MCF 10A (cell line): Measurements from ENCODE around the gene ABCB11. TPM values are rescaled to one million over a fixed set of nuclear protein-coding genes. Genes with fewer than 3 reads are reported as not detected.

ENCODE experiments used
- BruUV-seq: library from RNA; stranded (reverse); fragments of 400-500 nt; replicated peaks from 2 replicates; lab custom pipeline; 2021; lab: Mats Ljungman, UMichigan
- CTCF ChIA-PET: fragments of 300-600 bp; sonication (Branson Sonifier 250); formaldehyde crosslinking; extraction: SDS; loops from one replicate; lab custom pipeline; 2021; ENCODE audit warnings: antibody characterized with exemption, inconsistent platforms; lab: Yijun Ruan, JAX
- POLR2A ChIA-PET: fragments of 300-600, 350-650 bp; sonication (Branson Sonifier 250); formaldehyde crosslinking; extraction: SDS; loops from one replicate; lab custom pipeline; 2020; ENCODE audit warnings: antibody characterized with exemption, inconsistent platforms; lab: Yijun Ruan, JAX
- DNase-seq: peaks from one replicate; pipeline ENCODE4 v3.0.0-alpha.2; 2018; ENCODE audit not compliant: unreplicated experiment
- H3K27ac Mint-ChIP-seq: one replicate; pipeline ENCODE4 v1.8.0; 2022; ENCODE audit warnings: mild to moderate bottlenecking, low read depth, mixed read lengths; ENCODE audit not compliant: unreplicated experiment
- H3K27me3 Mint-ChIP-seq: one replicate; pipeline ENCODE4 v1.8.0; 2022; ENCODE audit warnings: mixed read lengths; ENCODE audit not compliant: insufficient read depth, unreplicated experiment
- H3K36me3 Mint-ChIP-seq: one replicate; pipeline ENCODE4 v1.8.0; 2022; ENCODE audit warnings: mild to moderate bottlenecking, moderate library complexity, mixed read lengths; ENCODE audit not compliant: insufficient read depth, unreplicated experiment
- H3K4me1 Mint-ChIP-seq: one replicate; pipeline ENCODE4 v1.8.0; 2022; ENCODE audit warnings: mixed read lengths; ENCODE audit not compliant: insufficient read depth, unreplicated experiment
- H3K4me3 Mint-ChIP-seq: one replicate; pipeline ENCODE4 v1.8.0; 2022; ENCODE audit warnings: mild to moderate bottlenecking, moderate library complexity, mixed read lengths; ENCODE audit not compliant: unreplicated experiment
- H3K9me3 Mint-ChIP-seq: one replicate; pipeline ENCODE4 v1.8.0; 2022; ENCODE audit warnings: mixed read lengths; ENCODE audit not compliant: unreplicated experiment
- CTCF ChIP-seq: fragments of 200-600 bp; IDR thresholded peaks from one replicate; pipeline ENCODE4 v1.8.0; 2022; ENCODE audit warnings: antibody characterized with exemption, mild to moderate bottlenecking; ENCODE audit not compliant: unreplicated experiment
- intact Hi-C: fragments of 100-400 bp; cut with micrococcal nuclease; formaldehyde crosslinking; loops from 2 replicates; pipeline ENCODE4 v1.14.1; 2022
- total RNA-seq: library from RNA; stranded (reverse); gene quantifications from 2 replicates; pipeline ENCODE4 v1.2.3, GENCODE V29; 2022

Gene ABCB11
- total RNA-seq, 1 experiment from 2014 or later, result not detected

- H3K4me3 Mint-ChIP-seq, result peak overlapping the region; percentile 26
- H3K4me1 Mint-ChIP-seq, result peaks cover 31% of the 10 kb centered on the region
- H3K36me3 Mint-ChIP-seq, result no peaks in the 10 kb centered on the region
- intact Hi-C loops, result loop anchor here (1.0 kb wide), 1 partner anchor 20 kb away; no protein-coding TSS in a partner anchor
- CTCF ChIA-PET, result interaction anchor here (0.6 to 2.3 kb wide), 11 partner anchors 18 to 230 kb away, joined by 3 to 7 read pairs (median 4); no protein-coding TSS in a partner anchor
- no peaks in the 10 kb centered on the region for H3K9me3 Mint-ChIP-seq
- POLR2A ChIA-PET, result interaction anchor here (0.6 to 3.6 kb wide), 21 partner anchors 13 to 401 kb away, joined by 3 to 35 read pairs (median 4); partner anchors contain the start of gene DHRS9
- no peaks in the 10 kb centered on the region for H3K27me3 Mint-ChIP-seq
- DNase-seq, result peak; percentile 80
- H3K27ac Mint-ChIP-seq, result peak overlapping the region; percentile 36
- BruUV-seq, result no TSS peak
- no peak for TF ChIP-seq CTCF
Observed at GRCh38 chr2:168992026-168992425, 39.1 kb downstream of the ABCB11 start.

GRCh38 chr2:168988755-168989154, 42.4 kb downstream of the ABCB11 start:
- Mint-ChIP-seq H3K36me3 (no peaks in the 10 kb centered on the region), H3K9me3 (no peaks in the 10 kb centered on the region), H3K4me3 (no peak overlapping the region), H3K27ac (no peak overlapping the region), H3K27me3 (no peaks in the 10 kb centered on the region), H3K4me1 (peaks cover 22% of the 10 kb centered on the region)
- no TSS peak for BruUV-seq
- TF ChIP-seq CTCF, result no peak
- DNase-seq, result no peak
- ChIA-PET POLR2A (no interaction called here), CTCF (no interaction called here)
- intact Hi-C loops, result no loop called here

GRCh38 chr2:168986398-168986943, 44.7 kb downstream of the ABCB11 start:
- no peak overlapping the region for H3K27ac Mint-ChIP-seq
- no peaks in the 10 kb centered on the region for H3K36me3 Mint-ChIP-seq
- BruUV-seq, result no TSS peak
- DNase-seq, result no peak
- ChIA-PET CTCF (no interaction called here), POLR2A (no interaction called here)
- TF ChIP-seq CTCF, result no peak
- no peak overlapping the region for H3K4me3 Mint-ChIP-seq
- intact Hi-C loops, result no loop called here
- H3K9me3 Mint-ChIP-seq, result no peaks in the 10 kb centered on the region
- H3K27me3 Mint-ChIP-seq, result no peaks in the 10 kb centered on the region
- peaks cover 4% of the 10 kb centered on the region for H3K4me1 Mint-ChIP-seq

GRCh38 chr2:168981651-168982050, 49.5 kb downstream of the ABCB11 start:
- H3K4me3 Mint-ChIP-seq, result no peak overlapping the region
- no peak for TF ChIP-seq CTCF
- DNase-seq, result no peak
- H3K36me3 Mint-ChIP-seq, result no peaks in the 10 kb centered on the region
- H3K27ac Mint-ChIP-seq, result no peak overlapping the region
- no peaks in the 10 kb centered on the region for H3K27me3 Mint-ChIP-seq
- H3K4me1 Mint-ChIP-seq, result no peaks in the 10 kb centered on the region
- intact Hi-C loops, result no loop called here
- peaks cover 8% of the 10 kb centered on the region for H3K9me3 Mint-ChIP-seq
- ChIA-PET CTCF (no interaction called here), POLR2A (no interaction called here)
- BruUV-seq, result no TSS peak
